8988T (cell line): ENCODE data around the gene EXOC1L.

ENCODE experiments used
- DNase-seq: peaks from one replicate; pipeline ENCODE4 v3.0.0; 2011

The EXOC1L gene

DNA sequence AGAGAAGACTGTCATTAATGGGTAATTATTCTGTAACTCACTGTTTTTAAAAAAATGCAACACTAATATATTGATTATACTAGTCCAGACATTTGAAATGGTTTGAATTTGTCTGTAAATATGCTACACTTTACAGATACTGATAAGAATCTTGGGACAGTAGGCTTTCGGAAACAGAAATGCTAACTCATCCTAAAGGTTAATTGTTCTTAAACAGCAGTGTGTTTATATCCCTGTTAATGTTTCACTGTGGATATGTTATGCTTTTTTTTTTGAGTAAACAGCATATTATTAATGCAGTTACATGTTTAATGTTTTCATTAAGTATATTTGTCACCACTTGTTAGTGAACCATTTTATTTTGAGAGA, 65.2 kb downstream of the EXOC1L start:
- DNase-seq, result no peak
